Measurements from ENCODE around the gene TUBB.

The TUBB gene

DNA sequence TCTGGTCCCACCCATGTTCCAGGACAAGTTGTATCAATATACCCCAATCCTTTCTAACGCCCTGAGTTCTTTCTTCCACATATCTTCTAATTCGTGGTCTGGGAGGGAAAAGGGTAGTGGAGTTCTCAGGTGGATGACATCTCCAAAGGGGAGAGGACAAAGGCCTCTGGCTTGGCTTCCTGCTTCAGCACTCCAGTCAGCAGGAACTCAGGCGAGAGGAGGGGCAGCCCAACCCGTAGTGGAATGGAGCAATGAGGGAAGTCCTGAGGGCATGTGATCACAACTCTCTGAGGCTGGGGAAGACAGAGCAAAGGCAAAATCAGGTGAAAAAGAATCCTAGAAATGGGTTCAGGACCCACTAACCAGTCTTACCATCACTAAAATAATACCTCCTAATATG is 19.8 kb upstream of the TUBB start:
- Histone ChIP-seq H3K79me2 (ENCODE audit: low read length) (no peaks in the 10 kb centered on the region), H3K4me1 (ENCODE audit: low read length) (no peaks in the 10 kb centered on the region), H3K9me2 (replicated peaks; ENCODE audit: insufficient read depth, low read length) (no peaks in the 10 kb centered on the region), H2AFZ (ENCODE audit: low read length) (no peak overlapping the region), H3F3A (ENCODE audit: insufficient read depth, low read length) (no peaks in the 10 kb centered on the region), H3K27ac (ENCODE audit: low read length) (no peak overlapping the region), H3K27me3 (replicated peaks; ENCODE audit: insufficient read depth, low read length) (no peaks in the 10 kb centered on the region), H3K9me3 (replicated peaks; ENCODE audit: insufficient read depth, low read length) (no peaks in the 10 kb centered on the region), H3K36me3 (replicated peaks; ENCODE audit: insufficient read depth, low read length) (no peaks in the 10 kb centered on the region), H4K20me1 (ENCODE audit: insufficient read depth, low read length) (no peaks in the 10 kb centered on the region), H3K4me2 (ENCODE audit: low read depth, low read length) (no peak overlapping the region), H3K4me3 (ENCODE audit: low read length) (no peak overlapping the region), H3K9ac (ENCODE audit: low read length) (no peak overlapping the region)
- TF ChIP-seq, protein P1, sequence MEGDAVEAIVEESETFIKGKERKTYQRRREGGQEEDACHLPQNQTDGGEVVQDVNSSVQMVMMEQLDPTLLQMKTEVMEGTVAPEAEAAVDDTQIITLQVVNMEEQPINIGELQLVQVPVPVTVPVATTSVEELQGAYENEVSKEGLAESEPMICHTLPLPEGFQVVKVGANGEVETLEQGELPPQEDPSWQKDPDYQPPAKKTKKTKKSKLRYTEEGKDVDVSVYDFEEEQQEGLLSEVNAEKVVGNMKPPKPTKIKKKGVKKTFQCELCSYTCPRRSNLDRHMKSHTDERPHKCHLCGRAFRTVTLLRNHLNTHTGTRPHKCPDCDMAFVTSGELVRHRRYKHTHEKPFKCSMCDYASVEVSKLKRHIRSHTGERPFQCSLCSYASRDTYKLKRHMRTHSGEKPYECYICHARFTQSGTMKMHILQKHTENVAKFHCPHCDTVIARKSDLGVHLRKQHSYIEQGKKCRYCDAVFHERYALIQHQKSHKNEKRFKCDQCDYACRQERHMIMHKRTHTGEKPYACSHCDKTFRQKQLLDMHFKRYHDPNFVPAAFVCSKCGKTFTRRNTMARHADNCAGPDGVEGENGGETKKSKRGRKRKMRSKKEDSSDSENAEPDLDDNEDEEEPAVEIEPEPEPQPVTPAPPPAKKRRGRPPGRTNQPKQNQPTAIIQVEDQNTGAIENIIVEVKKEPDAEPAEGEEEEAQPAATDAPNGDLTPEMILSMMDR (IDR thresholded peaks at IDR 0.05; ENCODE audit: low read length): no peak
- TF ChIP-seq EZH2phosphoT487 (IDR thresholded peaks at IDR 0.05; ENCODE audit: low read length) (no peak), EZH2 (optimal IDR thresholded peaks at IDR 0.05; ENCODE audit: low read depth, low read length) (no peak)
- DNase-seq: no peak

DNA sequence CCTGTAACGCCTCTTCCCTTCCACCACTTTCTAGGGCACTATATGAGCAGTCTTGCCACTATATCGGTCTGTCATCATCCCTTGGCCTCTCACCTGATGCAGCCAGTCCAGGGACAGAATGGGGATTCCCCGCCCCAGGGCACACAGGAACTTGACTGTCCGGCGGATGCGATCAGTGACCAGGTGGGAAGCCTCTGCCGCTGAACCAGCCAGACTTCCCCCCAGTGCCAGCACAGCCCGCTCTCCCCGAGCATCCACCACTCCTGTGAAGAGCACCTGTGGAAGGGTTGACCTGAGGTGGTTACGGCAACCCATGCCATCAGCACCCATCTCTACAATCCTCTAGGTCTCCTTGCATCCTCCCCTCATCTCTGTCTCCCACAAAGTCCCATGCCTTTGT is 17.1 kb upstream of the TUBB start:
- H4K20me1 ChIP-seq (ENCODE audit: insufficient read depth, low read length): no peaks in the 10 kb centered on the region
- no peaks in the 10 kb centered on the region for H3K4me1 ChIP-seq (ENCODE audit: low read length)
- no peaks in the 10 kb centered on the region for H3K36me3 ChIP-seq (replicated peaks; ENCODE audit: insufficient read depth, low read length)
- H3K9me3 ChIP-seq (replicated peaks; ENCODE audit: insufficient read depth, low read length): no peaks in the 10 kb centered on the region
- H2AFZ ChIP-seq (ENCODE audit: low read length): no peak overlapping the region
- no peak overlapping the region for H3K9ac ChIP-seq (ENCODE audit: low read length)
- H3K27ac ChIP-seq (ENCODE audit: low read length): no peak overlapping the region
- no peak overlapping the region for H3K4me3 ChIP-seq (ENCODE audit: low read length)
- DNase-seq: no peak
- TF ChIP-seq EZH2 (optimal IDR thresholded peaks at IDR 0.05; ENCODE audit: low read depth, low read length) (no peak), EZH2phosphoT487 (IDR thresholded peaks at IDR 0.05; ENCODE audit: low read length) (no peak)
- TF ChIP-seq, protein P1 (IDR thresholded peaks at IDR 0.05; ENCODE audit: low read length): no peak
- H3F3A ChIP-seq (ENCODE audit: insufficient read depth, low read length): no peaks in the 10 kb centered on the region
- H3K27me3 ChIP-seq (replicated peaks; ENCODE audit: insufficient read depth, low read length): no peaks in the 10 kb centered on the region
- no peaks in the 10 kb centered on the region for H3K79me2 ChIP-seq (ENCODE audit: low read length)
- no peaks in the 10 kb centered on the region for H3K9me2 ChIP-seq (replicated peaks; ENCODE audit: insufficient read depth, low read length)
- no peak overlapping the region for H3K4me2 ChIP-seq (ENCODE audit: low read depth, low read length)

DNA sequence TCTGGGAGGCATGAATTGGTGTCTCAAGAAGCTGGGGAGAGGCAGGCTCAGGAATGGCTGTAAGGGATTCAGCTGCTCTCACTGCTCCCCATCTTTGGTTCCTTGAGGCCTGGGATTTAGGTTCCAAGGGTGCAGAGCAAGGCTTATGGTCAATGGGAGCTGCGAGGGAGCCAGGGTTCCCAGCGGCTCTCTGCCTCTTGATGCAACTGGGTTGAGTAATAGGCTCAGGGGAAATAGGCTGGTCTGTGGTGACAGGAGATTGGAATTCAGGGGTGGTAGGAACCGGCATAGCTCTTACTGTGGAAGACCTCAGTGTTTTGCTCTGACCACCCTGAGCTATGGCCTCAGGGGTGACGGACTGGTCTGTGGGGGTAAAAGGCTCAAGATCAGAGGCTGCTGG is 16.3 kb upstream of the TUBB start:
- H3K4me2 ChIP-seq (ENCODE audit: low read depth, low read length): no peak overlapping the region
- no peaks in the 10 kb centered on the region for H3K36me3 ChIP-seq (replicated peaks; ENCODE audit: insufficient read depth, low read length)

More for the DNA sequence above, 16.3 kb upstream of the TUBB start:
- DNase-seq: no peak
- no peaks in the 10 kb centered on the region for H3K27me3 ChIP-seq (replicated peaks; ENCODE audit: insufficient read depth, low read length)
- no peaks in the 10 kb centered on the region for H4K20me1 ChIP-seq (ENCODE audit: insufficient read depth, low read length)
- no peak overlapping the region for H2AFZ ChIP-seq (ENCODE audit: low read length)
- no peaks in the 10 kb centered on the region for H3K9me3 ChIP-seq (replicated peaks; ENCODE audit: insufficient read depth, low read length)
- H3K9me2 ChIP-seq (replicated peaks; ENCODE audit: insufficient read depth, low read length): no peaks in the 10 kb centered on the region
- no peak overlapping the region for H3K27ac ChIP-seq (ENCODE audit: low read length)
- H3K9ac ChIP-seq (ENCODE audit: low read length): no peak overlapping the region
- H3K79me2 ChIP-seq (ENCODE audit: low read length): no peaks in the 10 kb centered on the region
- no peak overlapping the region for H3K4me3 ChIP-seq (ENCODE audit: low read length)
- H3K4me1 ChIP-seq (ENCODE audit: low read length): no peaks in the 10 kb centered on the region
- TF ChIP-seq, protein P1 (IDR thresholded peaks at IDR 0.05; ENCODE audit: low read length): no peak
- TF ChIP-seq EZH2phosphoT487 (IDR thresholded peaks at IDR 0.05; ENCODE audit: low read length) (no peak), EZH2 (optimal IDR thresholded peaks at IDR 0.05; ENCODE audit: low read depth, low read length) (no peak)
- no peaks in the 10 kb centered on the region for H3F3A ChIP-seq (ENCODE audit: insufficient read depth, low read length)
